Measurements from ENCODE around the gene NELFB. TPM values are rescaled to one million over a fixed set of nuclear protein-coding genes. Genes with fewer than 3 reads are reported as not detected.

NELFB gene
- total and polyA plus RNA-seq, 9 of the 15 experiments (the other 6 are each of a cell fraction or from before 2014, with no cell fraction given), result 0.24 to 84.0 (median 29.7) TPM

DNA sequence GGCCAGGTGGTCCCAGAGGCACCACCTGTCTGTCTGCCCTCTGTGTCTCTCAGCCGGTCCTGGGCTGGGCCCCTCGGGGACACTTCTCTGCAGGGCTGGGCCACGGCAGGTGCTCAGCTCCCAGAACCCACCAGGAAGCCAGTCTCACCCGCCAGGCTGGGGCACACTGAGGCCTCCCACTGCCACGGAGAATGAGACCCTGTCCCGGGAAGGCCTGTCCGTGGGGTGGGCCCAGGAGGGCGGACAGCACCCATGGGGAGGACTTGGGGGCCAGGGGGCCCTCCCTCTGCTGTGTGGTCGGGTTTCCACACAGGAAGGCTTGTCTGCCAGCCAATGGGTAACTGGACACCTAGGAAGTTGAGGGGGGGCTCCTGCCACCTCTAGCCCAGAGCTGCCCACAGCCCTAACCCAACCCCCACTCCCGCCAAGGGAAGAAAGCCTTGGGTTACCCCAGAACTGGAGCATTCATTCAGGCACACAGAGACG lies 18.1 kb upstream of the NELFB start:
- Histone ChIP-seq H3K4me1 (replicated peaks in 1 of 2; ENCODE audit: control insufficient read depth in 2 of 2, insufficient read depth in 2 of 2, low read length in 2 of 2) (peaks cover 16 to 91% of the 10 kb centered on the region in 2 experiments), H3K9me3 (replicated peaks; ENCODE audit: control insufficient read depth, insufficient read depth, low read depth, low read length) (no peaks in the 10 kb centered on the region), H3K4me2 (ENCODE audit: insufficient read depth, low read length) (no peak overlapping the region; the same call in 1 of the 2 replicates), H3K27me3 (ENCODE audit: control insufficient read depth in 2 of 2, insufficient read depth in 2 of 2, low read length in 2 of 2) (no peaks in the 10 kb centered on the region), H3K36me3 (ENCODE audit: control insufficient read depth, insufficient read depth, low read length) (peaks cover 8% of the 10 kb centered on the region; the same call in 1 of the 3 replicates), H4K20me1 (replicated peaks; ENCODE audit: control insufficient read depth, insufficient read depth, low read length) (peaks cover 5% of the 10 kb centered on the region), H2AFZ (ENCODE audit: low read depth, low read length) (no peak overlapping the region), H3K4me3 (no peak overlapping the region), H3K9ac (ENCODE audit: insufficient read depth in 1 of 2, low read depth in 2 of 2, low read length in 2 of 2) (peak overlapping the region; percentile 10 to 88; a peak in 3 of 4 replicates), H3K79me2 (ENCODE audit: control insufficient read depth, insufficient read depth, low read length) (peaks cover 35% of the 10 kb centered on the region), H3K27ac (ENCODE audit: extremely low read depth, low read depth, low read length) (no peak overlapping the region; the same call in 2 of the 3 replicates), H3K9me1 (ENCODE audit: control insufficient read depth, insufficient read depth, low read length) (peaks cover 5% of the 10 kb centered on the region)
- DNase-seq (ENCODE audit: extremely low read depth in 1 of 4, low spot score in 3 of 4) (no peak), FAIRE-seq (no peak), ATAC-seq (no peak)
- CTCF ChIA-PET (ENCODE audit: low intra/inter-chr PET ratio), result interaction anchor here (0.8 to 1.6 kb wide), 4 partner anchors 19 to 190 kb away, joined by 3 to 7 read pairs (median 4); partner anchors contain the start of genes NELFB and NPDC1
- POLR2A ChIA-PET, result interaction anchor here (0.6 to 1.3 kb wide), 6 partner anchors 41 to 232 kb away, joined by 3 to 5 read pairs (median 4); partner anchors contain the start of gene TOR4A
- in situ Hi-C loops (cut with MboI), result loop anchor here (25.0 kb wide), 1 partner anchor 450 kb away; the partner anchor contains the start of genes CCDC183 and TMEM141
- TF ChIP-seq POLR2G (IDR thresholded peaks at IDR 0.05; ENCODE audit: low read depth, low read length) (peak; percentile 10), GATA2 (CRISPR knock-in tag; IDR thresholded peaks at IDR 0.05) (no peak), BMI1 (IDR thresholded peaks at IDR 0.05; ENCODE audit: low read length) (no peak), RBFOX2 (IDR thresholded peaks at IDR 0.05; ENCODE audit: low read depth, low read length) (peak; percentile 30; the same call in 1 of the 2 replicates), FOSL1 (tag; conservative IDR thresholded peaks at IDR 0.05) (no peak), PHB (CRISPR knock-in tag; IDR thresholded peaks at IDR 0.05) (no peak), NFE2L1 (tag; IDR thresholded peaks at IDR 0.05; ENCODE audit: borderline replicate concordance, low read depth) (no peak), MED1 (CRISPR knock-in tag; IDR thresholded peaks at IDR 0.05; ENCODE audit: borderline replicate concordance) (0 out of 2 replicates have a peak, but pooled peaks have one; percentile 56), TBL1XR1 (IDR thresholded peaks at IDR 0.05; ENCODE audit: low read length in 2 of 2) (no peak), ZC3H4 (CRISPR knock-in tag; IDR thresholded peaks at IDR 0.05; ENCODE audit: borderline replicate concordance) (0 out of 2 replicates have a peak, but pooled peaks have one; percentile 19)
- WGBS (ENCODE audit: insufficient coverage, low coverage, missing lambda C conversion rate), result 47% methylated on average over 5 of the region's 11 CpGs
- BruUV-seq (replicated peaks), result no TSS peak
- intact Hi-C loops (cut with micrococcal nuclease), result no loop called here
